ENCODE data around the gene CYSTM1.
A peak's percentile ranks its signal among the peaks of the same experiment; 100 is the strongest.
"Not testable (repeated sequence)": the region's sequence is repeated elsewhere in the genome, so short reads cannot be mapped to it uniquely, and the experiment has no call there.

CYSTM1 gene

GRCh38 chr5:140185409-140185808, 10.4 kb downstream of the CYSTM1 start:
- no peak for TF ChIP-seq JUND (IDR thresholded peaks at IDR 0.05; ENCODE audit: low read depth)
- in situ Hi-C loops (cut with HindIII; ENCODE audit: low pct_unique_long_range_greater_than_20kb, low sequenced_read_pairs): no loop called here
- no peak for DNase-seq (ENCODE audit: low read depth in 1 of 2, low spot score in 1 of 2)

GRCh38 chr5:140186267-140186671, 11.3 kb downstream of the CYSTM1 start:
- in situ Hi-C loops (cut with HindIII; ENCODE audit: low pct_unique_long_range_greater_than_20kb, low sequenced_read_pairs): no loop called here
- no peak for TF ChIP-seq JUND (IDR thresholded peaks at IDR 0.05; ENCODE audit: low read depth)
- no peak for DNase-seq (ENCODE audit: low read depth in 1 of 2, low spot score in 1 of 2)

GRCh38 chr5:140189253-140189652, 14.3 kb downstream of the CYSTM1 start:
- DNase-seq (ENCODE audit: low read depth in 1 of 2, low spot score in 1 of 2): no peak
- TF ChIP-seq JUND (IDR thresholded peaks at IDR 0.05; ENCODE audit: low read depth): no peak
- in situ Hi-C loops (cut with HindIII; ENCODE audit: low pct_unique_long_range_greater_than_20kb, low sequenced_read_pairs): no loop called here

GRCh38 chr5:140189977-140190871, 15.2 kb downstream of the CYSTM1 start:
- in situ Hi-C loops (cut with HindIII; ENCODE audit: low pct_unique_long_range_greater_than_20kb, low sequenced_read_pairs): no loop called here
- DNase-seq (ENCODE audit: low read depth in 1 of 2, low spot score in 1 of 2): peak in 1 of 2 experiments; percentile 12
- no peak for TF ChIP-seq JUND (IDR thresholded peaks at IDR 0.05; ENCODE audit: low read depth)

- no peak for DNase-seq (ENCODE audit: low read depth in 1 of 2, low spot score in 1 of 2)
- in situ Hi-C loops (cut with HindIII; ENCODE audit: low pct_unique_long_range_greater_than_20kb, low sequenced_read_pairs): no loop called here
- TF ChIP-seq JUND (IDR thresholded peaks at IDR 0.05; ENCODE audit: low read depth): no peak
These were observed 15.9 kb downstream of the CYSTM1 start for GRCh38 chr5:140190872-140191218.

GRCh38 chr5:140192715-140193430, 17.9 kb downstream of the CYSTM1 start:
- DNase-seq (ENCODE audit: low read depth in 1 of 2, low spot score in 1 of 2): no peak
- TF ChIP-seq JUND (IDR thresholded peaks at IDR 0.05; ENCODE audit: low read depth): no peak
- in situ Hi-C loops (cut with HindIII; ENCODE audit: low pct_unique_long_range_greater_than_20kb, low sequenced_read_pairs): no loop called here

GRCh38 chr5:140194662-140195061, 19.7 kb downstream of the CYSTM1 start:
- no peak for TF ChIP-seq JUND (IDR thresholded peaks at IDR 0.05; ENCODE audit: low read depth)
- DNase-seq (ENCODE audit: low read depth in 1 of 2, low spot score in 1 of 2): no peak
- in situ Hi-C loops (cut with HindIII; ENCODE audit: low pct_unique_long_range_greater_than_20kb, low sequenced_read_pairs): no loop called here

- in situ Hi-C loops (cut with HindIII; ENCODE audit: low pct_unique_long_range_greater_than_20kb, low sequenced_read_pairs): no loop called here
- DNase-seq (ENCODE audit: low read depth in 1 of 2, low spot score in 1 of 2): no peak
- no peak for TF ChIP-seq JUND (IDR thresholded peaks at IDR 0.05; ENCODE audit: low read depth)
These were observed 21.3 kb downstream of the CYSTM1 start for GRCh38 chr5:140196115-140196814.

GRCh38 chr5:140197023-140197422, 22.0 kb downstream of the CYSTM1 start:
- no peak for TF ChIP-seq JUND (IDR thresholded peaks at IDR 0.05; ENCODE audit: low read depth)
- in situ Hi-C loops (cut with HindIII; ENCODE audit: low pct_unique_long_range_greater_than_20kb, low sequenced_read_pairs): no loop called here
- DNase-seq (ENCODE audit: low read depth in 1 of 2, low spot score in 1 of 2): no peak

GRCh38 chr5:140198915-140199314, 23.9 kb downstream of the CYSTM1 start:
- in situ Hi-C loops (cut with HindIII; ENCODE audit: low pct_unique_long_range_greater_than_20kb, low sequenced_read_pairs); DNase-seq (ENCODE audit: low read depth in 1 of 2, low spot score in 1 of 2): not testable (repeated sequence)

GRCh38 chr5:140202078-140202477, 27.1 kb downstream of the CYSTM1 start:
- TF ChIP-seq JUND (IDR thresholded peaks at IDR 0.05; ENCODE audit: low read depth): no peak
- DNase-seq (ENCODE audit: low read depth in 1 of 2, low spot score in 1 of 2): no peak
- in situ Hi-C loops (cut with HindIII; ENCODE audit: low pct_unique_long_range_greater_than_20kb, low sequenced_read_pairs): no loop called here

- no peak for DNase-seq (ENCODE audit: low read depth in 1 of 2, low spot score in 1 of 2)
- in situ Hi-C loops (cut with HindIII; ENCODE audit: low pct_unique_long_range_greater_than_20kb, low sequenced_read_pairs): no loop called here
- no peak for TF ChIP-seq JUND (IDR thresholded peaks at IDR 0.05; ENCODE audit: low read depth)
These were observed 27.6 kb downstream of the CYSTM1 start for GRCh38 chr5:140202610-140203009.

GRCh38 chr5:140205216-140205615, 30.2 kb downstream of the CYSTM1 start:
- DNase-seq (ENCODE audit: low read depth in 1 of 2, low spot score in 1 of 2): peak in 1 of 2 experiments; percentile 15
- TF ChIP-seq JUND (IDR thresholded peaks at IDR 0.05; ENCODE audit: low read depth): no peak
- in situ Hi-C loops (cut with HindIII; ENCODE audit: low pct_unique_long_range_greater_than_20kb, low sequenced_read_pairs): no loop called here

All from T47D (cell line).